Vagina (tissue), 2 donors: Measurements from ENCODE around the gene PSTPIP2. TPM values are rescaled to one million over a fixed set of nuclear protein-coding genes. Genes with fewer than 3 reads are reported as not detected.

Source experiments
- DNase-seq, 2 donors: peaks; one replicate each; pipeline ENCODE4 v3.0.0-alpha.2; 2017; ENCODE audit errors: extremely low spot score in 2 of 2
- H3K27ac ChIP-seq: fragments of 200-600 bp; sonication (generic); one replicate; pipeline ENCODE4 v1.5.1; 2019
- H3K27me3 ChIP-seq: fragments of 200-600 bp; sonication (generic); one replicate; pipeline ENCODE4 v1.5.1; 2019
- H3K36me3 ChIP-seq, 2 donors: fragments of 200-600 bp; sonication (generic); one replicate each; pipeline ENCODE4 v1.5.1; 2017 to 2019
- H3K4me1 ChIP-seq: fragments of 200-600 bp; sonication (generic); one replicate; pipeline ENCODE4 v1.5.1; 2019
- H3K4me3 ChIP-seq, 2 donors: fragments of 200-600 bp; sonication (generic); 1 replicate in 1 of 2; 2 replicates in 1 of 2; pipeline ENCODE4 v1.5.1; 2016 to 2019
- H3K9me3 ChIP-seq: fragments of 200-600 bp; sonication (generic); one replicate; pipeline ENCODE4 v1.5.1; 2019
- POLR2A ChIP-seq, 2 donors: fragments of 450-650 bp; IDR thresholded peaks; one replicate each; pipeline ENCODE4 v1.6.1; 2017; ENCODE audit warnings: antibody characterized with exemption in 2 of 2, mild to moderate bottlenecking in 2 of 2, moderate library complexity in 2 of 2
- POLR2AphosphoS5 ChIP-seq, 2 donors: sonication (generic); formaldehyde crosslinking; IDR thresholded peaks; one replicate each; pipeline ENCODE4 v1.9.0; 2017; ENCODE audit warnings: antibody characterized with exemption in 2 of 2, mild to moderate bottlenecking in 2 of 2, low read depth in 1 of 2; ENCODE audit not compliant: insufficient read depth in 1 of 2
- intact Hi-C: fragments of 100-400 bp; cut with DNase I; formaldehyde crosslinking; loops from one replicate; pipeline ENCODE4 v1.15.1; 2023
- total RNA-seq: library from RNA; depleted of rRNA; stranded (reverse); fragments of >200 nt; gene quantifications from one replicate; pipeline ENCODE4 v1.2.3, GENCODE V29; 2016
- TF ChIP-seq, protein P1 (sequence below), 3 experiments: fragments of 450-650 bp in 2 of 3; fragments of 200-600 bp in 1 of 3; sonication (generic) in 1 of 3; IDR thresholded peaks; one replicate each; pipeline ENCODE4 v1.5.1; 2017 to 2019; ENCODE audit warnings: antibody characterized with exemption in 3 of 3, mild to moderate bottlenecking in 2 of 3, moderate library complexity in 2 of 3

PSTPIP2 gene
- total RNA-seq, 1 donor from 2014 or later: 9.1 TPM

DNA sequence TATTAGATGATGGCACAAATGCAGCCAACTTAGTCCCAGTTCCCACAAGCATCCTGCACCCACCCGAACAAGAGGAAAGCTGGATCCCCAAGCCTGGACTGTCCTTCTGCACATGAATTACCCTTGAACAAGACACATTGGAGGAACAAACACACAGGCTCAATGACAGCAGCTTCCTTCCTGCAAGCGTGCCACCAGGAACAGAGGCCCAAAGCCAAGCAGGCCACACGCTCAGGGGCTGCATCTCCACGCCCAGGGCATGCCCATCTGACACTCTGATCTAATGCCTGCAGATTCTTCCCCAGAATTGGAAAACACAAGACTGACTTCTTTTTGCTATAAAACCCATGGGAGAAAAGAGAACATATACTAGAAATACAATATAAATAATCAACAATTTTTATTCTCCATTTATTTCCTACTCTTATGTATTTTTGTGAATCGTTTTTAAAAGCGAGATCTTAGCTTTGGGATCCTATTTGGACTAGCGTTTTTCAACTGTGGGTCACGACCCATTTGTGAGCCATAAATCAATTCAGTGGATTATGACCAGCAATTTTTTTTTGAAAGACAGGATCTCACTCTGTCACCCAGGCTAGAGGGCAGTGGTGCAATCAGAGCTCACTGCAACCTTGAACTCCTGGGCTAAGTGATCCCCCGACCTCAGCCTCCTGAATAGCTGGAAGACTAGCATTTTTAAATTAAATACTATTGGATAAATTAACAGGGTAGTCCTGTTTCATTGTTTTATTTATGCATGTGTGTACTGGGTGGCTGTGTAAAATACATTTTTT, 34.4 kb downstream of the PSTPIP2 start:
- Histone ChIP-seq H3K4me1 (no peaks in the 10 kb centered on the region), H3K4me3 (no peak overlapping the region), H3K9me3 (no peaks in the 10 kb centered on the region), H3K27me3 (no peaks in the 10 kb centered on the region), H3K27ac (no peak overlapping the region), H3K36me3 (no peaks in the 10 kb centered on the region)
- no peak for TF ChIP-seq POLR2A (IDR thresholded peaks at IDR 0.05)
- TF ChIP-seq, protein P1, sequence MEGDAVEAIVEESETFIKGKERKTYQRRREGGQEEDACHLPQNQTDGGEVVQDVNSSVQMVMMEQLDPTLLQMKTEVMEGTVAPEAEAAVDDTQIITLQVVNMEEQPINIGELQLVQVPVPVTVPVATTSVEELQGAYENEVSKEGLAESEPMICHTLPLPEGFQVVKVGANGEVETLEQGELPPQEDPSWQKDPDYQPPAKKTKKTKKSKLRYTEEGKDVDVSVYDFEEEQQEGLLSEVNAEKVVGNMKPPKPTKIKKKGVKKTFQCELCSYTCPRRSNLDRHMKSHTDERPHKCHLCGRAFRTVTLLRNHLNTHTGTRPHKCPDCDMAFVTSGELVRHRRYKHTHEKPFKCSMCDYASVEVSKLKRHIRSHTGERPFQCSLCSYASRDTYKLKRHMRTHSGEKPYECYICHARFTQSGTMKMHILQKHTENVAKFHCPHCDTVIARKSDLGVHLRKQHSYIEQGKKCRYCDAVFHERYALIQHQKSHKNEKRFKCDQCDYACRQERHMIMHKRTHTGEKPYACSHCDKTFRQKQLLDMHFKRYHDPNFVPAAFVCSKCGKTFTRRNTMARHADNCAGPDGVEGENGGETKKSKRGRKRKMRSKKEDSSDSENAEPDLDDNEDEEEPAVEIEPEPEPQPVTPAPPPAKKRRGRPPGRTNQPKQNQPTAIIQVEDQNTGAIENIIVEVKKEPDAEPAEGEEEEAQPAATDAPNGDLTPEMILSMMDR (IDR thresholded peaks at IDR 0.05): no peak
- TF ChIP-seq POLR2AphosphoS5 (IDR thresholded peaks at IDR 0.05; ENCODE audit: insufficient read depth in 1 of 2, low read depth in 1 of 2): no peak
- intact Hi-C loops: no loop called here
- no peak for DNase-seq

DNA sequence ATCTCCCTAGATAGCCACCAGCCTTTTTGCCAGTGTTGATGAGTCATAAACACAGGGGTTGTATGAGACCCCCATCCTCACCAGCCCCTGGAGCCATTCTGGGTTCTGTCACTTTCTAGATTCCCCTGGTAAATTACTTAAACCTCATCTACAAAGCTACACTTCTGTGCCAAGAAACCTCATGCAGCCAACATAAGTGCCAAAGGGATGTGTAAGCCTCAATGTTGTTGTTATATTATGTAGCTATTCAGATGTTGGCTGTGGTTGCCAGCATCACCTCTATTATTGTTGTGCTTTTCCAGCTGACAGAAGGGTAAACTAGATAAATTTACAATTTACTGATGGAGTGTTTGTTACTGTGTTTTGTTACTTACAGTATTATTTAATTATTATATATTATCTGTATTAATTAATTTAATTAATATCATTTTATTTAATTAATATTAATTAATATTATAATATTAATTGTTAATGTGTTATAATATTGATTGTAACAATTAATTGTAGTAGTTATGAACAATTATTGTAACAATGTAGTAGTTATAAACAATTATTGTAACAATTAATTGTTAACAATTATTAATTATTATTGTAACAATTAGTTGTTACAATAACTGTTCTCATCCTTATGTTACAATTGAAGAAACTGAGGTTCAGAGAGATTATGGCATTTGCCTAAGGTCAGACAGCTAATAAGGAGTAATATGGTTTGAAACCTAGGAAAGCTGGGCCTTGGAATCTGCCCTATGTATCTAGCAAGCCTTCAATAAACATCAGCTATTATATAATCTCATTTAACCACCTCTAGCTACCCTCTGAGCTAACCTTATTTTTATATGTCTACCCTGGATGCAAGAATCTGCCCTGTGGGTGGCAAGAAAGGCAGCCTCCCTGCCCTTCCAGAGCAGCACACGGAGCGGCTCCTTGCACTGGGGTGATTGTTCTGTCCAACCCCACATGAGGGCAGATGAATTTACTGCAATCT, 36.1 kb downstream of the PSTPIP2 start:
- no peaks in the 10 kb centered on the region for H3K27me3 ChIP-seq
- intact Hi-C loops: no loop called here
- no peaks in the 10 kb centered on the region for H3K9me3 ChIP-seq
- no peak for DNase-seq
- TF ChIP-seq POLR2AphosphoS5 (IDR thresholded peaks at IDR 0.05; ENCODE audit: insufficient read depth in 1 of 2, low read depth in 1 of 2): no peak
- TF ChIP-seq, protein P1 (IDR thresholded peaks at IDR 0.05): no peak
- no peak for TF ChIP-seq POLR2A (IDR thresholded peaks at IDR 0.05)
- no peak overlapping the region for H3K4me3 ChIP-seq
- H3K4me1 ChIP-seq: no peaks in the 10 kb centered on the region
- no peaks in the 10 kb centered on the region for H3K36me3 ChIP-seq
- H3K27ac ChIP-seq: no peak overlapping the region

DNA sequence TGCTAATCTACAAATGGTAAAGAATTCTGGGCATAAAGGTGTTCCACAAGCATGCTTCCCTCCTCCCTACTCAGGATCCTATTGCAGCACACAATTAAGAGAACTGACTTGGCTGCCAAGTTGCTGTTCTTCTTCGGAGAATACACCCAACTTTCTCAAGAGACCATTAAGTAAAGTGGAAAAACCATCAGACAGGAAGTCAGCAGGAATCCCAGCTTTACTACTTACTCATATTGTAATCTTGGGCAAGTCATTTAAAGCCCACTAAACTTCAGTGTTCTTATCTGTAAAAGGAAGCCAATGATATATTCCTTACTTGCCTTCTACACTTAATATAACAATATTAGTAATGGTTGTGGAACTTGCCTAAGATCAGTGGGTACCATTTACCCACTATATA, 37.8 kb downstream of the PSTPIP2 start:
- DNase-seq: no peak
- TF ChIP-seq POLR2A (IDR thresholded peaks at IDR 0.05): no peak
- TF ChIP-seq, protein P1 (IDR thresholded peaks at IDR 0.05): no peak
- no peak for TF ChIP-seq POLR2AphosphoS5 (IDR thresholded peaks at IDR 0.05; ENCODE audit: insufficient read depth in 1 of 2, low read depth in 1 of 2)
- Histone ChIP-seq H3K4me3 (no peak overlapping the region), H3K36me3 (no peaks in the 10 kb centered on the region), H3K27ac (no peak overlapping the region), H3K27me3 (no peaks in the 10 kb centered on the region), H3K9me3 (no peaks in the 10 kb centered on the region), H3K4me1 (no peaks in the 10 kb centered on the region)
- intact Hi-C loops: no loop called here

DNA sequence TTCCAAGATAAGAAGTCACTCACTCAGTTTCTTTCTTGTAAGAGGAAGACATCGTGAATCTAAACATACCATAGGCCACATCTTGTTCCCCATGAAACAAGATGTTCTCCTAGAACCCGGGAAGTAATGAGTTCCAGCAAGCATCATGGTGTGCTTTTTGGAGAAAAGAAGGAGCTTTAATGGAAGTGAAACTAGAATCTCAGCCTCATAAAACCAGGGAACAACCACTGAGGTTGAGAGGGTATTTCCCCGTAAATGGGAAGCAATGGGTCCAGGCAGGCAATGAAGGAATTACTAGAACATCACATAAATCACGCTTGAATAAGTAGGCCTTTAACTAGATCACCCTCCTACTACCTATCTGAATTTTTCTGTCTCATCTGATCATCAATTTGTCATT, 40.3 kb downstream of the PSTPIP2 start:
- TF ChIP-seq POLR2A (IDR thresholded peaks at IDR 0.05): no peak
- TF ChIP-seq POLR2AphosphoS5 (IDR thresholded peaks at IDR 0.05; ENCODE audit: insufficient read depth in 1 of 2, low read depth in 1 of 2): no peak
- TF ChIP-seq, protein P1 (IDR thresholded peaks at IDR 0.05): no peak
- DNase-seq: no peak
- intact Hi-C loops: no loop called here

More for the DNA sequence above, 40.3 kb downstream of the PSTPIP2 start:
- Histone ChIP-seq H3K4me1 (no peaks in the 10 kb centered on the region), H3K36me3 (no peaks in the 10 kb centered on the region), H3K4me3 (no peak overlapping the region), H3K9me3 (no peaks in the 10 kb centered on the region), H3K27me3 (no peaks in the 10 kb centered on the region), H3K27ac (no peak overlapping the region)
